Measurements from ENCODE around the gene AOAH.

- no peak for TF ChIP-seq POLR2A (IDR thresholded peaks at IDR 0.05)
- no peak for TF ChIP-seq CTCF (IDR thresholded peaks at IDR 0.05)
Measured at GRCh38 chr7:36750451-36750850, 26.2 kb upstream of the AOAH start.

Data from esophagus squamous epithelium (tissue), 4 donors.